HG02981 (cell line): ENCODE measurements around the gene IL4.

Experiments used
- ATAC-seq: cut with Tn5 transposase; IDR thresholded peaks from one replicate; pipeline ENCODE4 v1.9.1; 2021; ENCODE audit warnings: mild to moderate bottlenecking, moderate library complexity; ENCODE audit not compliant: unreplicated experiment

Gene IL4

DNA sequence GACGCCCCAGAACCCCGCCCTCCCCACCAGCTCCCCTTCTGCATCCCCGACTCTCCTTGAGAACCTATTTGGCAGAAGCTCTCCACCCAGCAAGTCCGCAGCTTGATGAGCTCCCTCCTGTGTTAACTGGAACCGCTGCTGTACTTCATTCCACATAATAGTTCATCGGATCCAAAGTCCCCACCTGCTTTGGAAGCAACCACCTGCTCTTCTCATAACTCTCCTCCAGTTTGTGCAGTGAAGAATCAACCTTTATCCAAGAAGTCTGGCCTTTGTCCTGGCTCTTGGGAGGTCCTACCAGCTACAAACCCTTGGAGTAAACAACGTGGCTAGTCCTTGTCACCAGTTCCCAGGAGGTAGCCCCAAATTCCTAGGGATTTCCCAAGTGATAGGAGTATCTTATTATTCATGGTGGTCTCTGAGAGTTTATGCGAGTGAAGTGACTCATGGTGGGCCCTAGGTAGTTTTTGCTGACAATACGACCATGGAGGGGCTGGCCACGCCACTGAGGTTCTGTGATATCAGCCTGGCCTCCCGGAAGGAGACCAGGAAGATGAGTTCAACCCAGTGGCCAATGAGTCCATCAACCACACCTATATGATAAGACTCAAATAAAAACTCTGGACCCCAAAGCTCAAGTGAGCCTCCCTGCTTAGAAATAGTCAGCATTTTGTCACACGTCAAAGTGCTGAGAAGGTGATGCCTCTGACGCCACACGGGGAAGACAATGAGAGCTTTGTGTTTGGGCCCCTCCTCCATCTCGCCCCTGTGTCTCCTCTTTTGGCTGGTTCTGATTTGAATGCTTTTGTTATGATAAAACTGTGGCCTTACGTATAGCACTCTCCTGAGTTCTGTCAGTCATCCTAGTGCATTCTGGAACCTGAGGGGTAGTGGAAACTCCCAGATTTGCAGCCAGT, 3.6 kb upstream of the IL4 start:
- no peak for ATAC-seq

DNA sequence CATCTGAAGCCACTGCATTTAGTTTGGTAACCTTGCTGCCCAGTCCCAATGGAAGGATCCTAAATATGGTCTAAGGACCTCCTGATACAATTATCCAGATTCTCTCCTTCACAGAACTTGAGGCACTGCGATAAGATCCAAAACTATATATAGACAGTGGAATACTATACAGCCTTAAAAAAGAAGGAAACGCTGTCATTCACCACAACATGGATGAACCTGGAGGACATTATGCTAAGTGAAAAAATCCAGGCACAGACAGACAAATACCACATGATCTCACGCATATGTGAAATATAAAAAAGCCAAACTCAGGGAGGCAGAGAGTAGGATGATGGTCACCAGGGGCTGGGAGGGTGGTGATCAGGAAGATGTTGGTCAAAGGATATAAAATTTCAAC, 2.8 kb upstream of the IL4 start:
- ATAC-seq = no peak

GRCh38 chr5:132673488-132673887, 301 bp upstream of the IL4 start:
- ATAC-seq = no peak

DNA sequence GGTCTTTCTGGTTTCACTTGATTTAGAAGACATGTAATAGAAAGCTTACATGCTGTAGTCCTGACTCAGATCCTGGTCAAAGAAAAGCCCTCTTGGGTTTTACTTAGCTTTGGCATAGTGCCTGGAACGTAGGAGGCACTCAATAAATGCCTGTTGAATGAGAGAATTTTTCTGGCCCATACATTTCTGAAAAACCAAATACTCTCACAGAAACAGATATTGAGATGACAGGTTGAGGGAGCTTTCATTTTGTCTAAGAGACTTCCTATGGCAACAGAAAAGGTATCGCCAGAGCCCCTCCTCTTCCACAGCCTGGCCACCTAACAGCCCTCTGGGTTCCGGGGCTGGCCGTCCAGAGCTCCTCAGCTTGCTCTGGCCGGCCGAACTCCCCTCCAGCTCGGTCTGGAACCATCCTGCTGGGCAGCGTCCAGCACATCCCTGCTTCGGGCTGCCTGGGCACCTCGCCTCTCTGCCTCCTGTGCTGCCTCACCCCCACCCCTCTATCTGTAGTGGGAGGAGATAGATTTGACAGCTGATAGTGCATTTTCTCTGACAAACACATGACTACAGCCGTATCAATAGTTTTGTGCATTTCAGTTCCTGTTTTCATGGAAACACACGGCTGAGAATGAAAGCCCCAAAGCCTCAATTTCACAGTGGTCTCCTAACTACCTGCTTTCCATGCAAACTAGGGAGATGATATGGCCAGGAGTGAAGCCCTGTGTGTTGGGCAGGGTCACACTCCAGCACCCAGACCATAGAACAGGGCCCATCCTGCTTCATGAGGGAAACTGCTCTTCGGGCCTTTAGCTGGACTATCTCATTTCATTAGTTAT, 1.1 kb downstream of the IL4 start:
- ATAC-seq = peak; percentile 78

DNA sequence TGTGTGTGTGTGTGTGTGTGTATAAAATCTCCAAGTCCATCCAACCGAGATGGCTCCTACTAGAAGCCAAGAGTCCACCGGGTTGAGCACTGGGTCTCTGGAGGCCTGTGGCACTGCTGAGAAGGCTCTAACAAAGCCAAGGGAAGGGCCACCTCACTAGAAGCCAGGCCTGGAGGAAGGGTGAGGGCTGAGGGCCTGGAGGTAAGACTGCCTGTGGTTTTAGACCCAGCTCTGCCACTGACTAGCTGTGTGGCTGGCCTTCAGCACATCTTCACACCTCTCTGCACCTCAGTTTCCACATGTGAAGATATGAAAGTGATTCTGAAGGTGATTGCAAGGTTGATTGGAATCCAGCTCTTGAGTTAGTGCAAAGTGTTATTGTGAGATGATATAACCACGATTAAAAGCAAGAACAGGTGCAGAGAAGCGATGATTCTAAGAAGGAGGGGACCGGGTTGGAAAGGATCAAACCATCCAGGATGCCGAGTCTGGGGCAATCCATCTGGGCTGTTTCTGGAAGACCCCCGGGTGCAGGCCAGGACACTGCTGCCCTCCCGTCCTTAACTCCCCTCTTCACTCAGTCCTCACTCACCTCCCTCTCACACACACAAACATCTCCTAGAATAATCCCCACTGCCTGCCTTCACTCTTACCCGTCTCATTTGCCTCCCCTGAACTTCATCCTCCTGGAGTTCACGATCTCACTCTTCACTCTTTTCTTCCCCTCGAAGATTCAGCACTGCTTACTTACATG, 2.3 kb downstream of the IL4 start:
- no peak for ATAC-seq

- no peak for ATAC-seq
Observed at GRCh38 chr5:132677191-132677590, 3.4 kb downstream of the IL4 start.

DNA sequence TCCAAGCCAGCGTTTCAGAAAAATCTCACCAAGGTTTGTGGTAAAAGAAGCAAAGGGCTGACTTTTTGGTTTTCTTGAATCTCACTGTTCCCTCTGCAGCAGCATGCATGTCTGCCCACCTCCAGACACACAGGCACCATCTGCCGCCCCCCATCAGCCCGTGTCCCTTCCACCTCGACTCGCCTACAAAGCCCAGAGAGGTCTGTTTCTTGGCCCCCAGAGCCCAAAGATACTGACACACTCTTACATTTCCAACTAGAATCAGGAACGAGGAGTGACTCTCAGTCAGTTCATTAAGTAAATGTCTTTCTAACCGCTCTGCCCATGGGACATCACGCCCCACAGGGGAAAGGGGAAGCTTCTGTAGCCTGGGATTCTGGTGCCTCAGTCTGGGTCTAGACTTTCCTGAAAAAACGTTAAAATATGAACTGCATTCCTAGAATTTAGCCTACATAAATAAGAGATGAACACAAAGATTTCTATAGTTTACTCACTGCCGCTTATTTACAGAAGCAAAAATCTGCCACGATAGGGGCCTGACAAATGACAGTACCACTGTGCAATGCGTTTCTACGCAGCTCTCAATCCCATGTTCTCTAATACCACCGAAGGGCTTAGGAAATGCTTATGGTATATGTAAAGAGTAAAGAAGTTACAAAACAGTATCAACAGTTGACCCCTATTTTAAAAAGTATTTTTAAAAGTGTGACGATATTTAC, 4.1 kb downstream of the IL4 start:
- ATAC-seq = no peak

DNA sequence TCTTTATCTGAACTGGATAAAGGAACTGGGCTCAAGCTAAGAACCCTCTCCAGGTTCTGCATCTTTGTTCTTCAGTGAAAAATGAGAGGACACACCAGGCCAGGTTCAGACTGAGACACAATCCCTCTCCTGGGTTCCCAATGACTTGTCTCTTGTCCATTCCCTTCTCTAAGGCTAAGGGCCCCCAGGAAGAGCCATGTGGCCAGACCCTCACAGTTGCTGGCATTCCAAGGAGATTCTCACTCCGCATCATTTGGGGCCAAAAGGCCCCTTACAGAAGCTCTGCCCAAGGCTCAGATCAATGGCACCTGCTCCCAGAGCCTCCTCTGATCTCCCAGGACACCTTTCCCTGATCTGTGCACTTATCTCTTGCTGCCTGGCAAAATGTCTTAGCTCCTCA, 4.9 kb downstream of the IL4 start:
- ATAC-seq = no peak

GRCh38 chr5:132679166-132679565, 5.4 kb downstream of the IL4 start:
- ATAC-seq = no peak

GRCh38 chr5:132679717-132680380, 6.1 kb downstream of the IL4 start:
- ATAC-seq = no peak

DNA sequence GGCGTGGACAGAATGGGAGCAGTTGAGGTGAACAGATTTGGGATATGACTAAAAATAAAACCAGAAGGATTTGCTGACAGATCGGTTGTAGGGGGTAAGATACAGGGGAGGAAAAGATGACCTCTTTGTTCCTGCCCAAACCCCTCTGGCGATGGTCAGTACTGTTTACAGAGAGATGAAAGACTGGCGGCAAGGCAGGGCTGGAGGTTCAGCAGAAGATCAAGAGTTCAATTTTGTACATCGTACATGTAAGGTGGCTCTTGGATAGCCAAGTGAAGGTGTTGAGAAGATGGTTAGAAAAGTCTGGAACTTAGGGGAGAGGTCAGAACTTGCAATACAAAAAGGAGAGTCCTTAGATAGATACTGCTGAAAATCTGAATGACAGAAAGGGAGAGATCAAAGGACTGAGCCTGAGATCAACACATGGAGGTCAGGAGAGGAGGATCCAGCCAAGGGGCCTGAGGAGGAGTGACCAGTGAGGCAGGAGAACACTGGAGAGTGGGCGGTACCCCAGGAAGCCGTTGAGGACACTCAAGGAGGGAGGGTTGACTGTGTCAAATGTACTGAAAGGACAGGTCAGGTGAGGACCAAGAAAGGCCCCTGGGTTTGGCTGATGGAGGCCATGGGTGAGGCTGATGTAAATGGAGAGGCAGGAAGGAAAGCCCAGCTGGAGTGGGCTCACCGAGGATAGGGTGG, 7.1 kb downstream of the IL4 start:
- ATAC-seq = no peak

GRCh38 chr5:132681476-132681831, 7.7 kb downstream of the IL4 start:
- no peak for ATAC-seq

- ATAC-seq = no peak
Observed at GRCh38 chr5:132681983-132682382, 8.2 kb downstream of the IL4 start.

DNA sequence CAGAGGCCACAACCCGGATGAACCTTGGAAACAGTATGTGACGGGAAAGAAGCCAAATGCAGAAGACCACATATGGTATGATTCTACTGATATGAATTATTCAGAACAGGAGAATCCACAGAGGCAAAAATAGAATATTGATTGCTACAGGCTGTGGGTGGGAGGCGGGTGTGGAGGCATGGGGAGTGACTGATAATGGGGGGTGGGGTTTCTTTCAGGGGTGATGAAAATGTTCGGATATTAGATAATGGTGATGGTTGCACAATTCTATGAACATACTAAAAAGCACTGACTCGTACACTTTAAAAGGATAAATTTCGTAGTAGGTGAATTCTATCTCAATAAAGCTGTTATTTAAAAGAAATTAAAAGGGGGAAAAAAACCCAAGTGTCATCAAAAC, 10.7 kb downstream of the IL4 start:
- no peak for ATAC-seq

GRCh38 chr5:132684922-132685720, 11.3 kb downstream of the IL4 start:
- no peak for ATAC-seq

GRCh38 chr5:132686193-132686592, 12.4 kb downstream of the IL4 start:
- ATAC-seq = no peak

DNA sequence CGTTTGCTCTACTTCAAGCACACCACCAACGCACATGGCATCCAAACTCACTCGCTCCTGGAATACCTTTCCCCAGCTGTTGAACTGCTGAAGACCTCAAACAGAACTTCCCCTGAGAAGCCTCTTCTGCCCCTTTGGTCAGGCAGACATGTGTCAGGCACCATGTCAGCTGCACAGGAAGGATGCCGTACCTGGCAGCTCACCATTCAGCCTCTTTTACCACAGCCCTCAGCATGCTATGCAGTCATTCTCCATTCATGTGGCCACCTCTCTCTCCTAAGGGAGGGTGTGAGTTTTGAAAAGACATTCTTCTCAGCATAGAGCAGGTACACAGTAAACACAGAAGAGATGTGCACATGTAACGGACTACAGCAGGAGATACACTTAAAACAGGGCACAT, 14.2 kb downstream of the IL4 start:
- peak; percentile 36 for ATAC-seq

GRCh38 chr5:132688536-132689339, 14.9 kb downstream of the IL4 start:
- peak; percentile 30 for ATAC-seq
